Mesodermal cell (in vitro differentiated cells): ENCODE measurements around the gene QKI.

ENCODE experiments used
- H3K27ac ChIP-seq: 2 replicates; pipeline ENCODE4 v1.7.0; 2013; ENCODE audit warnings: mild to moderate bottlenecking, low read depth, low read length, moderate library complexity; ENCODE audit not compliant: severe bottlenecking
- H3K36me3 ChIP-seq: 2 replicates; pipeline ENCODE4 v1.7.1; 2013; ENCODE audit warnings: mild to moderate bottlenecking, low read length, moderate library complexity; ENCODE audit not compliant: control insufficient read depth, insufficient read depth
- H3K4me1 ChIP-seq: one replicate; pipeline ENCODE4 v1.7.1; 2013; ENCODE audit warnings: mild to moderate bottlenecking, low read length; ENCODE audit not compliant: insufficient read depth, control insufficient read depth, poor library complexity, severe bottlenecking
- H3K4me3 ChIP-seq: 2 replicates; pipeline ENCODE4 v1.7.0; 2013; ENCODE audit warnings: low read length, control low read depth, mild to moderate bottlenecking; ENCODE audit not compliant: insufficient read depth, poor library complexity, severe bottlenecking; ENCODE audit errors: extremely low read depth
- H3K9me3 ChIP-seq: 2 replicates; pipeline ENCODE4 v1.7.1; 2013; ENCODE audit warnings: mild to moderate bottlenecking, low read length, moderate library complexity; ENCODE audit not compliant: control insufficient read depth
- WGBS, 2 experiments: methylation state at CpG; one replicate each; pipeline ENCODE4 v1.1.5; 2013; ENCODE audit warnings: missing lambda C conversion rate in 2 of 2; ENCODE audit not compliant: insufficient coverage in 2 of 2; 5-methylcytosine and 5-hydroxymethylcytosine counted together

The QKI gene

GRCh38 chr6:163608204-163608644 lies 193.7 kb downstream of the QKI start:
- WGBS, 2 experiments, result 89% methylated on average over 16 to 17 of the region's 17 CpGs
- Histone ChIP-seq H3K4me1 (peaks cover 6% of the 10 kb centered on the region), H3K27ac (peak overlapping the region; percentile 19), H3K4me3 (no peak overlapping the region), H3K9me3 (no peaks in the 10 kb centered on the region), H3K36me3 (no peaks in the 10 kb centered on the region)

DNA sequence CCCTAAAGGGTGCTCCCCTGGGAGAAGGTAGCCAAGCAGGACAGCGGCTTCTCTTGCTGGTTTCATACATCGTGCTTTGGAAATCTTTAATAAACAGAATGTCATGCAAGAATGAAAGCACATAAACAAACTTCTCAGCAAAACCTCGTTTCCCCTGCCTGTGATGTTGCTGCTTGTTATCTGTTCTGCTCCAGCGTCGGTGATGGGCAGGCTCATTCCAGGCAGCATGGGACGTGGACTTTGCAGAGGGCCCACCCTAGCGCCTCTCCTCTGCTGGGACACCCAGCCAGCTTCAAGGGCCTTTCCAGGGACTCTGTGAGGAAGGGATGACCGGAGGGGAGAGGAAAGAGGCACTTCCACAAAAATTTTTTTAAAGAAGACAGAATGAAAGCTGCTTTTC lies 197.7 kb downstream of the QKI start:
- WGBS, 2 experiments, result 81 to 90% methylated on average over 7 of the region's 8 CpGs
- no peaks in the 10 kb centered on the region for H3K36me3 ChIP-seq
- no peaks in the 10 kb centered on the region for H3K9me3 ChIP-seq
- H3K4me3 ChIP-seq, result no peak overlapping the region
- peaks cover 6% of the 10 kb centered on the region for H3K4me1 ChIP-seq
- H3K27ac ChIP-seq, result no peak overlapping the region

DNA sequence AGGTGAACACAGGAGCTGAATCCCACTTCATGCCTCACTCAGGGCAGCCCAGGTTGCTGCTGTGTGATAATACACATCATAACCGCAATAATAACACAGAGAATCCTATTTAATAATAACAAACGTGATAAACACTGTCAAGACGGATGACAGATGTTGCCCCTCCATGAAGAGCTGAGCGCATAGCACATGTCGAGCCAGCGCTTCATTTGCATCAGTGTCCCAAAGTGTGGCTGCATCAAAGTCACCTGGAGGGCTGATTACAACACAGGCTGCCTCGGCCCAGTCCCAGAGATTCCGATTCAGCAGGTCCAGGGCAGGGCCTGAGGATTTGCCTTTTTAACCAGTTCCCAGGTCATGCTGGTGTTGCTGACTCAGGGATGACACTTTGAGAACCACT lies 198.5 kb downstream of the QKI start:
- Histone ChIP-seq H3K4me1 (peaks cover 4% of the 10 kb centered on the region), H3K4me3 (no peak overlapping the region), H3K9me3 (no peaks in the 10 kb centered on the region), H3K36me3 (no peaks in the 10 kb centered on the region), H3K27ac (no peak overlapping the region)
- WGBS, 2 experiments, result 82 to 84% methylated on average over 7 to 8 of the region's 8 CpGs

- 90 to 93% methylated on average over 1 of the region's 3 CpGs for WGBS, 2 experiments
- Histone ChIP-seq H3K9me3 (no peaks in the 10 kb centered on the region), H3K36me3 (no peaks in the 10 kb centered on the region), H3K27ac (no peak overlapping the region), H3K4me3 (no peak overlapping the region), H3K4me1 (no peaks in the 10 kb centered on the region)
These were observed 199.2 kb downstream of the QKI start for GRCh38 chr6:163613668-163614067.

- Histone ChIP-seq H3K4me1 (no peaks in the 10 kb centered on the region), H3K9me3 (no peaks in the 10 kb centered on the region), H3K4me3 (no peak overlapping the region), H3K27ac (no peak overlapping the region), H3K36me3 (no peaks in the 10 kb centered on the region)
- 83 to 100% methylated on average over 2 to 4 of the region's 4 CpGs for WGBS, 2 experiments
These were observed 201.9 kb downstream of the QKI start for GRCh38 chr6:163616452-163616851.

DNA sequence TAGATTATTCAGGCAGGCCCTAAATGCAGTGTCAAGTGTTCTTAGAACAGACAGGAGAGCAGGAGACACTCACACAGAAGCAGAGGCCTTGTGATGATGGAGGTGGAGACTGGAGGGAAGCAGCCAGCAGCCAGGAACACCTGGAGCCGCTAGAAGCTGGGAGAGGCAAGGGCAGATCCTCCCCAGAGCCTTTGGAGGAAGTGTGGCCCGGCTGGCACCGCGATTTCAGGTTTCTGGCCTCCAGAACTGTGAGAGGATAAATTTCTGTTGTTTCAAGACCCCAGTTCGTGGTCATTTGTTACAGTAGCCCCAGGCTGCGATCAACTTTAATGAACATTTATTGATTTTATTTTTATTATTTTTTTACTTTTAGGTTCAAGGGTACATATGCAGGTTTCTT lies 203.0 kb downstream of the QKI start:
- H3K9me3 ChIP-seq, result no peaks in the 10 kb centered on the region
- no peaks in the 10 kb centered on the region for H3K36me3 ChIP-seq
- H3K4me1 ChIP-seq, result no peaks in the 10 kb centered on the region
- no peak overlapping the region for H3K27ac ChIP-seq
- no peak overlapping the region for H3K4me3 ChIP-seq
- WGBS, 2 experiments, result 95 to 100% methylated on average over 4 of the region's 6 CpGs

DNA sequence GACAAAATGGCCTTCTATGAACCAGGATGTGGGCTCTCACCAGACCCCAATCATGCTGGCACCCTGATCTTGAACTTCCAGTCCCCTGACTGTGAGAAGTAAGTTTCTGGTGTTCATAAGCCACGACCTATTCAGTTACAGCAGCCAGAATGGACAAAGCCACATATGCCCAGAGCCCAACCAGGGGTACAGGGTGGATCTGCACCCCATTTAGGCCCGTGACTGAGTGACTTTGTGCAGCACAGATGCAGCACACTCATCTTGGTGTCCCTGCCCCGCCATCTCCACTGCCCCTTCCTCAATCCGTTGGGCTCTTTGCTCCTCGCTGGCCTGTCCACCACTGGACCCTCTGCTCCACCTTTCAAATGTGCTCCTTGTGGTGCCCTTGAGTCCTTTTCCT lies 205.6 kb downstream of the QKI start:
- no peaks in the 10 kb centered on the region for H3K4me1 ChIP-seq
- H3K36me3 ChIP-seq, result no peaks in the 10 kb centered on the region
- H3K9me3 ChIP-seq, result no peaks in the 10 kb centered on the region
- no peak overlapping the region for H3K4me3 ChIP-seq
- WGBS, 2 experiments, result 84 to 85% methylated on average over 4 to 5 of the region's 5 CpGs
- H3K27ac ChIP-seq, result no peak overlapping the region

DNA sequence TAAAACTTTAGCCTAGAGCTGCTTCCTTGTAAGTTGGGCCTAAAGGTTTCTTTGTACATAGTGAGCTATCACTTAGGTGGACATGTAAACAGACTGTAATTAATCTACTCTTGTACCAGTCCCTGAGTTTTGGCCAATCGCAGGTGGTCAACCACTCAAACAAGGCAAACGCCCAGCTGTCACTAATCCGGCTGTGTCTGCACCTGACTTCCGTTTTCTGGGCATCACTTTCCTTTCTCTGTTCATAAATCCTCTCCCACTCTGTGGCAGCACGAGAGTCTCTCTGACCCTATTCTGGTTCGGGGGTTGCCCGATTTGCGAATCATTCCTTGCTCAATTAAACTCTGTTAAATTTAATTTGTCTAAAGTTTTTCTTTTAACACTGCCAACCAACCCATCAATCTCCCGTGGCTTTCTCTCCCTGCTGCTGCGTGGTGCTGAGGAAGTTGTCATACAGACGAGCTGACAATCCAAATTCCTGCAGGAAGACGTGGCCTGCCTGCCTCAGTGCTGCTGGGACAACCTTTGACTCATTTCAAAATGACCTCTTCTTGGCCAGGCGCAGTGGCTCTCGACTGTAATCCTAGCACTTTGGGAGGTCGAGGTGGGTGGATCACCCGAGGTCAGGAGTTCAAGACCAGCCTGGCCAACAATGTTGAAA lies 206.3 kb downstream of the QKI start:
- Histone ChIP-seq H3K27ac (no peak overlapping the region), H3K4me3 (no peak overlapping the region), H3K9me3 (no peaks in the 10 kb centered on the region), H3K4me1 (no peaks in the 10 kb centered on the region), H3K36me3 (no peaks in the 10 kb centered on the region)
- 94 to 96% methylated on average over 11 to 14 of the region's 16 CpGs for WGBS, 2 experiments

GRCh38 chr6:163625265-163625664 lies 210.7 kb downstream of the QKI start:
- WGBS, 2 experiments, result 67 to 100% methylated on average over 1 of the region's 3 CpGs

GRCh38 chr6:163626073-163626867 lies 211.8 kb downstream of the QKI start:
- Histone ChIP-seq H3K27ac (no peak overlapping the region), H3K4me3 (no peak overlapping the region), H3K4me1 (no peaks in the 10 kb centered on the region), H3K36me3 (no peaks in the 10 kb centered on the region), H3K9me3 (peaks cover 6% of the 10 kb centered on the region)
- WGBS, 2 experiments, result 98 to 100% methylated on average over 3 to 6 of the region's 8 CpGs

More at GRCh38 chr6:163625265-163625664, 210.7 kb downstream of the QKI start:
- H3K9me3 ChIP-seq, result peaks cover 6% of the 10 kb centered on the region
- no peak overlapping the region for H3K27ac ChIP-seq
- H3K4me3 ChIP-seq, result no peak overlapping the region
- no peaks in the 10 kb centered on the region for H3K36me3 ChIP-seq
- no peaks in the 10 kb centered on the region for H3K4me1 ChIP-seq
